CD4-positive, alpha-beta T cell (primary cell): ENCODE data around the gene TMCO5A. TPM values are rescaled to one million over a fixed set of nuclear protein-coding genes. Genes with fewer than 3 reads are reported as not detected.

Experiments used
- ATAC-seq: fragments of 200-7000 bp; cut with Tn5 transposase; one replicate; pipeline ENCODE4 v1.10.0; 2022; ENCODE audit warnings: mild to moderate bottlenecking; ENCODE audit not compliant: poor library complexity
- CTCF ChIA-PET: fragments of 350-600 bp; sonication (Branson Sonifier 250); formaldehyde crosslinking; loops from one replicate; lab custom pipeline; 2021; ENCODE audit warnings: antibody characterized with exemption, inconsistent platforms; lab: Charles Lee
- POLR2A ChIA-PET: fragments of 350-600 bp; sonication (Branson Sonifier 250); formaldehyde crosslinking; loops from one replicate; lab custom pipeline; 2021; ENCODE audit warnings: antibody characterized with exemption, inconsistent platforms; lab: Charles Lee
- DNase-seq, 14 experiments: peaks; one replicate each; pipeline ENCODE4 v3.0.0-alpha.2; 2013 to 2020; ENCODE audit warnings: mixed read lengths in 2 of 14
- H3K27ac ChIP-seq, 2 donors: one replicate each; pipeline versions ENCODE4 v1.5.1 to v1.7.0; 2013; ENCODE audit warnings: low read length in 2 of 2, low read depth in 1 of 2, mild to moderate bottlenecking in 1 of 2
- H3K27me3 ChIP-seq, 2 experiments: 1 replicate in 1 of 2; 2 replicates in 1 of 2; pipeline versions ENCODE4 v1.6.1 to v1.7.0; 2013; ENCODE audit warnings: low read length in 2 of 2, control low read depth in 1 of 2, mild to moderate bottlenecking in 1 of 2, moderate library complexity in 1 of 2; ENCODE audit not compliant: insufficient read depth in 2 of 2, control insufficient read depth in 1 of 2
- H3K36me3 ChIP-seq: one replicate; pipeline ENCODE4 v1.6.1; 2013; ENCODE audit warnings: low read length, control low read depth; ENCODE audit not compliant: insufficient read depth
- H3K4me1 ChIP-seq: one replicate; pipeline ENCODE4 v1.6.1; 2013; ENCODE audit warnings: low read length, control low read depth; ENCODE audit not compliant: insufficient read depth
- H3K4me3 ChIP-seq: one replicate; pipeline ENCODE4 v1.5.1; 2013; ENCODE audit warnings: mild to moderate bottlenecking, low read length, moderate library complexity
- H3K9me3 ChIP-seq, 2 experiments: 1 replicate in 1 of 2; 2 replicates in 1 of 2; pipeline versions ENCODE4 v1.6.1 to v1.7.0; 2013; ENCODE audit warnings: low read length in 2 of 2, mild to moderate bottlenecking in 2 of 2, control low read depth in 1 of 2, moderate library complexity in 1 of 2; ENCODE audit not compliant: control insufficient read depth in 1 of 2, insufficient read depth in 1 of 2
- H3K27ac Mint-ChIP-seq: one replicate; pipeline ENCODE4 v1.8.0; 2020; ENCODE audit warnings: mixed read lengths
- H3K27me3 Mint-ChIP-seq: one replicate; pipeline ENCODE4 v1.8.0; 2021; ENCODE audit warnings: mixed read lengths
- H3K36me3 Mint-ChIP-seq: one replicate; pipeline ENCODE4 v1.8.0; 2021; ENCODE audit warnings: low read depth, mixed read lengths
- H3K4me1 Mint-ChIP-seq: one replicate; pipeline ENCODE4 v1.8.0; 2021; ENCODE audit warnings: low read depth, mixed read lengths
- H3K4me3 Mint-ChIP-seq: one replicate; pipeline ENCODE4 v1.8.0; 2020; ENCODE audit warnings: mild to moderate bottlenecking, mixed read lengths
- H3K9me3 Mint-ChIP-seq: one replicate; pipeline ENCODE4 v1.8.0; 2020; ENCODE audit warnings: mixed read lengths
- CTCF ChIP-seq: fragments of 200-600 bp; IDR thresholded peaks from one replicate; pipeline ENCODE4 v1.8.0; 2022; ENCODE audit warnings: antibody characterized with exemption, mild to moderate bottlenecking
- intact Hi-C, 2 experiments: fragments of 100-400 bp; cut with DNase I in 1 of 2; cut with micrococcal nuclease in 1 of 2; formaldehyde crosslinking; loops; one replicate each; pipeline versions ENCODE4 v1.15.1 to v1.9.0; 2023 to 2025; cut with DNase I, micrococcal nuclease
- total RNA-seq, 174 experiments: library from RNA in 2 of 174; stranded (reverse) in 2 of 174; gene quantifications; one replicate each; pipeline ENCODE4 v1.2.3 and lab custom pipeline; 2021 to 2026

Gene TMCO5A
- total RNA-seq, 2 experiments from 2014 or later = not detected

DNA sequence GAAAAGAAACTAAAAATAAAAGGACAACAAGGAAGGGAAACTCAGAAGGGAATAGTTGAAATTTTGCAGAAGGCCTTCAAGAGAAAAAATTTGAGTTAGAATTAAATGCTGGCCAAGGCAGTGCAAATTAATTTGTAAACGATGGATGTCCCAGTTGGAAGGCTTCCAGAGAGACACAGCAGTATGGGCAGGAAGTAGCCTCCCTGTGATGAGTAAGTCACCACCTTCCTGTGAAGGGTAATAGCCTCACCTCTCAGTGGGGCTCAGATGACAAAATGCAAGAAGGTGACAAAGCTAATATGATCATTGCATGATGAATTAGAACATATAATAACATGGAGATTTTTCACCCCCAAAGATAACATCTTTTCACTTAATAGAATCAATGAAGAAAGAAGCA is 27.3 kb upstream of the TMCO5A start:
- no peak overlapping the region for H3K4me3 Mint-ChIP-seq
- TF ChIP-seq CTCF = no peak
- POLR2A ChIA-PET = no interaction called here
- no peaks in the 10 kb centered on the region for H3K36me3 Mint-ChIP-seq
- ATAC-seq (no peak), DNase-seq (no peak)
- no peaks in the 10 kb centered on the region for H3K4me1 Mint-ChIP-seq
- H3K36me3 ChIP-seq = no peaks in the 10 kb centered on the region
- intact Hi-C loops = no loop called here
- no peak overlapping the region for H3K4me3 ChIP-seq
- H3K27me3 Mint-ChIP-seq = peaks cover 10% of the 10 kb centered on the region
- H3K4me1 ChIP-seq = no peaks in the 10 kb centered on the region
- H3K27ac ChIP-seq = no peak overlapping the region
- H3K27me3 ChIP-seq = peaks cover 0 to 3% of the 10 kb centered on the region in 2 experiments
- H3K9me3 ChIP-seq = no peaks in the 10 kb centered on the region
- H3K27ac Mint-ChIP-seq = no peak overlapping the region
- no peaks in the 10 kb centered on the region for H3K9me3 Mint-ChIP-seq
- CTCF ChIA-PET = no interaction called here

GRCh38 chr15:37921527-37922385 is 12.7 kb upstream of the TMCO5A start:
- Histone ChIP-seq H3K9me3 (peaks cover 3 to 7% of the 10 kb centered on the region in 2 experiments), H3K4me1 (no peaks in the 10 kb centered on the region), H3K4me3 (no peak overlapping the region), H3K27ac (no peak overlapping the region), H3K27me3 (peaks cover 2 to 7% of the 10 kb centered on the region in 2 experiments), H3K36me3 (no peaks in the 10 kb centered on the region)
- CTCF ChIA-PET = no interaction called here
- no peak overlapping the region for H3K4me3 Mint-ChIP-seq
- intact Hi-C loops = no loop called here
- H3K36me3 Mint-ChIP-seq = no peaks in the 10 kb centered on the region
- POLR2A ChIA-PET = no interaction called here
- H3K9me3 Mint-ChIP-seq = peaks cover 2% of the 10 kb centered on the region
- no peak for DNase-seq
- peaks cover 39% of the 10 kb centered on the region for H3K27me3 Mint-ChIP-seq
- ATAC-seq = no peak
- H3K27ac Mint-ChIP-seq = no peak overlapping the region
- no peaks in the 10 kb centered on the region for H3K4me1 Mint-ChIP-seq
- TF ChIP-seq CTCF = no peak

DNA sequence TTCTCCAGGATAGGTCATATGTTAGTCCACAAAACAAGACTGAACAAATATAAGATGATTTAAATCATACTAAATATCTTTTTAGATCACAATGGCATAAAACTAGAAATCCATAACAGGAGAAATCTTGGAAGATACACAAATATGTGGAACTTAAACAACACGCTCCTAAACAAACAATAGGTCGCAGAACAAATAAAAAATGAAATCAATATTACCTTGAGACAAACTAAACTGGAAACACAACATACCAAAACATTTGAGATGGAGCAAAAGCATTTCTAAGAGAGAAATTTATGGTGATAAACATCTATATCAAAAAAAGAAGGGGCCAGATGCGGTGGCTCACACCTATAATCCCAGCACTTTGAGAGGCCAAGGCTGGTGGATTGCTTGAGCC is 8.3 kb upstream of the TMCO5A start:
- intact Hi-C loops = no loop called here
- Mint-ChIP-seq H3K4me1 (no peaks in the 10 kb centered on the region), H3K4me3 (no peak overlapping the region), H3K36me3 (no peaks in the 10 kb centered on the region), H3K27me3 (peaks cover 27% of the 10 kb centered on the region), H3K27ac (no peak overlapping the region), H3K9me3 (no peaks in the 10 kb centered on the region)
- peaks cover 3 to 7% of the 10 kb centered on the region in 2 experiments for H3K9me3 ChIP-seq
- H3K4me3 ChIP-seq = no peak overlapping the region
- H3K36me3 ChIP-seq = no peaks in the 10 kb centered on the region
- ChIA-PET CTCF (no interaction called here), POLR2A (no interaction called here)
- H3K27ac ChIP-seq = no peak overlapping the region
- no peaks in the 10 kb centered on the region for H3K4me1 ChIP-seq
- TF ChIP-seq CTCF = no peak
- peaks cover 2 to 7% of the 10 kb centered on the region in 2 experiments for H3K27me3 ChIP-seq
- DNase-seq (no peak), ATAC-seq (no peak)
